AG09319 (cell line): ENCODE results near the gene TMEM244.
"Not testable (repeated sequence)": the region's sequence is repeated elsewhere in the genome, so short reads cannot be mapped to it uniquely, and the experiment has no call there.

Source experiments
- DNase-seq: peaks from one replicate; pipeline ENCODE4 v3.0.0-alpha.2; 2010; ENCODE audit warnings: low read depth; ENCODE audit errors: extremely low read depth
- CTCF ChIP-seq: IDR thresholded peaks from 2 replicates; pipeline ENCODE4 v1.5.1; 2011; ENCODE audit warnings: low read depth, mild to moderate bottlenecking, inconsistent platforms, low read length, moderate library complexity

TMEM244 gene

GRCh38 chr6:129817332-129817731, 43.8 kb downstream of the TMEM244 start:
- no peak for TF ChIP-seq CTCF
- DNase-seq = no peak

DNA sequence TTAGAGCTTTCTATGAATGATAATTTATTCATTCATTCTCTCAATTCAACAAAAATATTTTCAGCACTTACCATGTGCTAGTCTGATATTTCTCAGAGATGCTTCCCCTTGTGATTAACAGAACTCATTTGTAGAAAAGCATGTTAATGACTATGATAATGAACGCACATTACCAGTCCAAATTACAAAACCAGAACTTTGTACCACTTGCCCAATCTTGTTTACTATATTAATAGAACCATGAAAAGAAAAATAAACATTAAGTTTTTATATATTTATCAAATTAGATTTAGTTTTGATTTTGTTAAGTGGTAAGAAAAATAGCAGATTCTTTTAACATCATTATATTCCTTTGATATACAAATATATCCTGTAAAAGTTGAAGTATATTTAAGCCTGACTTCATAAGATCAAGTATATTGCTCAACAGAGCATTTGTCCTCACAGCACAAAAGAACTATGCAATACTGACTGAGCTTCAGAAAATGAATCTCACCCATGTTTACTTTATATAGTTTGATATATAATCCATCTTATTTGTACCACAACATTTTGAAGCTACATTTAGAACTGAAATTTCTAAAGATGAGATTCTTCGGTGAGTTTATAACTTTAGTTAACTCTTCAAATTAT, 48.9 kb downstream of the TMEM244 start:
- no peak for DNase-seq
- TF ChIP-seq CTCF = no peak

GRCh38 chr6:129807141-129807540, 54.0 kb downstream of the TMEM244 start:
- DNase-seq = not testable (repeated sequence)

- DNase-seq = not testable (repeated sequence)
These were observed 58.2 kb downstream of the TMEM244 start for GRCh38 chr6:129802920-129803319.

DNA sequence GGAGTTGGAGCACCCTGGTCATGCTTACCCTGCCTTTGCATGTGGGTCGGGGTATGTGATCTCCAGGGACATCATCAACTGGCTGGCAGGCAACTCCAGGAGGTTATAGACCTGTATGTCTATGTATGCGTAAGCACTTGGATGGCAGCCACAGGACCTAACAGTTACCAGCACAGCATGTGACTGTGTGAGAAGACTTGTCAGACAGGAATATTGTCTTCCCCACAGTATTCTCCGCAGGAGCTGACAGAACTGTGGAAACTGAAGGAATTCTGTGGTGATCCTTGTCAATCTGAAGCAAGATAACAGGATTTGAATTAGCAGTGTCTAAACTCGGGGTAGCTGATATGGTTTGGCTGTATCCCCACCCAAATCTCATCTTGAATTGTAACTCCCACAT, 59.2 kb downstream of the TMEM244 start:
- no peak for DNase-seq
- no peak for TF ChIP-seq CTCF

DNA sequence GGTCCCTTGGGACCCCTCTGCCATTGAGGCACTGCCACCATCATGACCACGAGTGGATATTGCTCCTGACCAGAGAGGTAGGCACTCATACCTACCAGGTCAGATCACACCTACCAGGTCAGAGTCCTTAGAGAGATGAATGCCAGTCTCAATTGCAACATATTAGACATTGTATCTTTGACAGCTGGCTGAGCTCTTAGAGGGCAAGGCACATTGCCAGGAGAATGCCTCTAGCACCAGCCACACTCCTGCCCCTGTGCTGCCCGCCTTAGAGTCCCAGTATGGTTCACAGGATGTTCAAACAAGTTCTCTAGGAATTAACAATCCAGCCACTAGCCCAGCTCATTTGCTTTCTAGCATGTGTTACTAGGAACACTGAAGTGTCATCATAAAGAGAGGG, 65.9 kb downstream of the TMEM244 start:
- no peak for TF ChIP-seq CTCF
- no peak for DNase-seq

DNA sequence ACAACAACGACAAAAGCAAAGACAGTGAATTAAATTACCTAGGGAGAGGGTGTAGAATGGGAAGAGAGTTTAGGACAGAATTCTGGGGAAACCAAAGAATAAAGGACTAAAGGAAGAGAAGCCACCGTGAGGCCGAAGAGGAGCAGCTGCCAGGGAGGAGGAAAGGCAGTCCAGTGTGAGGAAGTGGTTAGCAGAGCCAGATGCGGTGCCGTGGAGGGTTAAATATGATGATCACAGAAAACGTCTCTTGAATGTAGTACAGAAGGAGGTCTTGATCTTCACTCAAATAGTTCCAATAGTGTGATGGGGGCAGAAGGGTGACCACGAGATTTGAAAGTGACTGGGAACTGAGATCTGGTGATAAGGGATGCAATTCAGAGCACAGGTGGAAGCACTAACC, 67.7 kb downstream of the TMEM244 start:
- TF ChIP-seq CTCF = no peak
- DNase-seq = no peak

DNA sequence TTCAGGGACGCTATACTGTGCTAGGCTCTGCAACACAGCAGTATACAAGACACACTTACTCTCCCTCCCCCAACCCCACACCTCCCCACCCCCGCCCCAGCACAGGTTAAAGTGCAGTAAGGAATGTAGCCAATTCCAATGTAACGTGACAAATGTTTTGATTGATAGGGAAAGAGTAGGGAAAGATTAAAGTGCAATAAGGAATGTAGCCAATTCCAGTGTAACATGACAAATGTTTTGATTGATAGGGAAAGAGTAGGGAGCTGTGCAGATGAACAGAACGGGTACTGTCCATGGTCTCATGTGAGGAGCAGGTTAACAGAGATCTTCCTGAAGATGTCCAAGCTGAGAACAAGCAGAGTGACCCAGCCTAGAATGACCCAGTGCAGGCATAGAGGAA, 69.1 kb downstream of the TMEM244 start:
- TF ChIP-seq CTCF = no peak
- DNase-seq = no peak
